GM21515 (cell line): ENCODE measurements around the gene SNU13.
"Not testable (repeated sequence)": the region's sequence is repeated elsewhere in the genome, so short reads cannot be mapped to it uniquely, and the experiment has no call there.

Source experiments
- ATAC-seq: cut with Tn5 transposase; IDR thresholded peaks from one replicate; pipeline ENCODE4 v1.9.1; 2021; ENCODE audit not compliant: unreplicated experiment

SNU13 gene

GRCh38 chr22:41647771-41648170, 40.9 kb downstream of the SNU13 start:
- ATAC-seq, result no peak

GRCh38 chr22:41642331-41643110, 46.1 kb downstream of the SNU13 start:
- no peak for ATAC-seq

GRCh38 chr22:41641854-41642253, 46.8 kb downstream of the SNU13 start:
- no peak for ATAC-seq

GRCh38 chr22:41638748-41639147, 49.9 kb downstream of the SNU13 start:
- ATAC-seq, result no peak

- ATAC-seq, result no peak
Observed at GRCh38 chr22:41638124-41638523, 50.5 kb downstream of the SNU13 start.

GRCh38 chr22:41637623-41638022, 51.0 kb downstream of the SNU13 start:
- ATAC-seq, result not testable (repeated sequence)

GRCh38 chr22:41636467-41636866, 52.2 kb downstream of the SNU13 start:
- no peak for ATAC-seq

GRCh38 chr22:41634610-41635009, 54.1 kb downstream of the SNU13 start:
- not testable (repeated sequence) for ATAC-seq

- not testable (repeated sequence) for ATAC-seq
Observed at GRCh38 chr22:41631615-41632014, 57.1 kb downstream of the SNU13 start.

GRCh38 chr22:41631115-41631514, 57.6 kb downstream of the SNU13 start:
- ATAC-seq, result not testable (repeated sequence)

GRCh38 chr22:41625577-41625976, 63.1 kb downstream of the SNU13 start:
- no peak for ATAC-seq
